ENCODE data around the gene ASCC2.

The ASCC2 gene

GRCh38 chr22:29816128-29816527 lies 21.9 kb downstream of the ASCC2 start:
- DNase-seq: no peak

- no peak for DNase-seq
These were observed 22.5 kb downstream of the ASCC2 start for GRCh38 chr22:29815580-29815979.

- DNase-seq: no peak
These were observed 24.1 kb downstream of the ASCC2 start for GRCh38 chr22:29814003-29814402.

- no peak for DNase-seq
These were observed 24.5 kb downstream of the ASCC2 start for GRCh38 chr22:29813563-29813962.

- no peak for DNase-seq
These were observed 24.9 kb downstream of the ASCC2 start for GRCh38 chr22:29813126-29813525.

GRCh38 chr22:29811377-29811776 lies 26.7 kb downstream of the ASCC2 start:
- no peak for DNase-seq

GRCh38 chr22:29810216-29810615 lies 27.9 kb downstream of the ASCC2 start:
- no peak for DNase-seq

GRCh38 chr22:29806196-29806595 lies 31.9 kb downstream of the ASCC2 start:
- no peak for DNase-seq

- no peak for DNase-seq
These were observed 33.1 kb downstream of the ASCC2 start for GRCh38 chr22:29804985-29805384.

- DNase-seq: no peak
These were observed 34.9 kb downstream of the ASCC2 start for GRCh38 chr22:29803190-29803589.

- DNase-seq: no peak
These were observed 36.3 kb downstream of the ASCC2 start for GRCh38 chr22:29801796-29802195.

GRCh38 chr22:29801153-29801552 lies 36.9 kb downstream of the ASCC2 start:
- no peak for DNase-seq

GRCh38 chr22:29799217-29799680 lies 38.8 kb downstream of the ASCC2 start:
- no peak for DNase-seq

- no peak for DNase-seq
These were observed 39.3 kb downstream of the ASCC2 start for GRCh38 chr22:29798801-29799200.

GRCh38 chr22:29798318-29798717 lies 39.8 kb downstream of the ASCC2 start:
- DNase-seq: no peak

- DNase-seq: no peak
These were observed 40.7 kb downstream of the ASCC2 start for GRCh38 chr22:29797351-29797750.

GRCh38 chr22:29795663-29796062 lies 42.4 kb downstream of the ASCC2 start:
- no peak for DNase-seq

- DNase-seq: no peak
These were observed 44.7 kb downstream of the ASCC2 start for GRCh38 chr22:29793396-29793795.

- no peak for DNase-seq
These were observed 48.0 kb downstream of the ASCC2 start for GRCh38 chr22:29790061-29790460.

GRCh38 chr22:29788339-29789279 lies 49.5 kb downstream of the ASCC2 start:
- no peak for DNase-seq

- no peak for DNase-seq
These were observed 50.6 kb downstream of the ASCC2 start for GRCh38 chr22:29787371-29787980.

GRCh38 chr22:29786031-29786430 lies 52.0 kb downstream of the ASCC2 start:
- DNase-seq: no peak

GRCh38 chr22:29784451-29785361 lies 53.4 kb downstream of the ASCC2 start:
- no peak for DNase-seq
